ENCODE measurements around the gene GLG1.

The GLG1 gene

GRCh38 chr16:74492976-74493375 lies 113.9 kb downstream of the GLG1 start:
- no peak for TF ChIP-seq SIN3A (IDR thresholded peaks at IDR 0.05; ENCODE audit: borderline replicate concordance, insufficient read depth, low read length)
- no peak for TF ChIP-seq REST (IDR thresholded peaks at IDR 0.05; ENCODE audit: insufficient read depth in 1 of 2, low read depth in 2 of 2, low read length in 2 of 2)
- TF ChIP-seq FOXP2 (optimal IDR thresholded peaks at IDR 0.05; ENCODE audit: borderline replicate concordance, extremely low read depth, extremely low read length, insufficient read depth), result no peak
- no peak for TF ChIP-seq TAF1 (IDR thresholded peaks at IDR 0.05; ENCODE audit: borderline replicate concordance, insufficient read depth, low read length)
- TF ChIP-seq POLR2AphosphoS5 (IDR thresholded peaks at IDR 0.05; ENCODE audit: low read depth, low read length), result no peak

- TF ChIP-seq REST (IDR thresholded peaks at IDR 0.05; ENCODE audit: insufficient read depth in 1 of 2, low read depth in 2 of 2, low read length in 2 of 2) (no peak), POLR2AphosphoS5 (IDR thresholded peaks at IDR 0.05; ENCODE audit: low read depth, low read length) (no peak), FOXP2 (optimal IDR thresholded peaks at IDR 0.05; ENCODE audit: borderline replicate concordance, extremely low read depth, extremely low read length, insufficient read depth) (no peak), TAF1 (IDR thresholded peaks at IDR 0.05; ENCODE audit: borderline replicate concordance, insufficient read depth, low read length) (no peak), SIN3A (IDR thresholded peaks at IDR 0.05; ENCODE audit: borderline replicate concordance, insufficient read depth, low read length) (no peak)
These were observed 119.0 kb downstream of the GLG1 start for GRCh38 chr16:74487634-74488495.

- TF ChIP-seq SIN3A (IDR thresholded peaks at IDR 0.05; ENCODE audit: borderline replicate concordance, insufficient read depth, low read length) (no peak), FOXP2 (optimal IDR thresholded peaks at IDR 0.05; ENCODE audit: borderline replicate concordance, extremely low read depth, extremely low read length, insufficient read depth) (no peak), TAF1 (IDR thresholded peaks at IDR 0.05; ENCODE audit: borderline replicate concordance, insufficient read depth, low read length) (no peak), REST (IDR thresholded peaks at IDR 0.05; ENCODE audit: insufficient read depth in 1 of 2, low read depth in 2 of 2, low read length in 2 of 2) (no peak), POLR2AphosphoS5 (IDR thresholded peaks at IDR 0.05; ENCODE audit: low read depth, low read length) (no peak)
These were observed 121.0 kb downstream of the GLG1 start for GRCh38 chr16:74485916-74486315.

GRCh38 chr16:74480150-74481029 lies 126.5 kb downstream of the GLG1 start:
- TF ChIP-seq REST (IDR thresholded peaks at IDR 0.05; ENCODE audit: insufficient read depth in 1 of 2, low read depth in 2 of 2, low read length in 2 of 2), result no peak
- TF ChIP-seq POLR2AphosphoS5 (IDR thresholded peaks at IDR 0.05; ENCODE audit: low read depth, low read length), result no peak
- no peak for TF ChIP-seq SIN3A (IDR thresholded peaks at IDR 0.05; ENCODE audit: borderline replicate concordance, insufficient read depth, low read length)
- no peak for TF ChIP-seq TAF1 (IDR thresholded peaks at IDR 0.05; ENCODE audit: borderline replicate concordance, insufficient read depth, low read length)
- TF ChIP-seq FOXP2 (optimal IDR thresholded peaks at IDR 0.05; ENCODE audit: borderline replicate concordance, extremely low read depth, extremely low read length, insufficient read depth), result no peak

Data from PFSK-1 (cell line).